GM13977 (cell line): ENCODE data around the gene GRM3.
"Not testable (repeated sequence)": the region's sequence is repeated elsewhere in the genome, so short reads cannot be mapped to it uniquely, and the experiment has no call there.

Experiments
- DNase-seq: peaks from one replicate; pipeline ENCODE4 v3.0.0; 2012; ENCODE audit warnings: low spot score
- CTCF ChIP-seq: IDR thresholded peaks from 2 replicates; pipeline ENCODE4 v1.5.1; 2012; ENCODE audit warnings: mild to moderate bottlenecking, control low read depth; ENCODE audit not compliant: insufficient read depth; ENCODE audit errors: extremely low read depth, missing control alignments
- in situ Hi-C: fragments of 300-500 bp; cut with MboI; formaldehyde crosslinking; loops from one replicate; pipeline ENCODE4 v1.12.0; 2022; ENCODE audit warnings: low sequenced_read_pairs, low pct_unique_long_range_greater_than_20kb, mixed read lengths, inconsistent platforms; ENCODE audit not compliant: unreplicated experiment

Gene GRM3

GRCh38 chr7:86643561-86644281 lies at the start of gene GRM3:
Gene GRM3, plus strand, starts transcription at chr7:86643909. Its CDS starts 121,237 bp downstream, at chr7:86765146.
- no peak for TF ChIP-seq CTCF
- peak; percentile 13 for DNase-seq
- in situ Hi-C loops: no loop called here

- in situ Hi-C loops: no loop called here
- peak; percentile 29 for TF ChIP-seq CTCF
- DNase-seq: no peak
These were observed 45.4 kb upstream of the GRM3 start for GRCh38 chr7:86598311-86598710.

GRCh38 chr7:86598721-86599120 lies 45.0 kb upstream of the GRM3 start:
- TF ChIP-seq CTCF: no peak
- in situ Hi-C loops: no loop called here
- no peak for DNase-seq

GRCh38 chr7:86600506-86601290 lies 43.0 kb upstream of the GRM3 start:
- in situ Hi-C loops: no loop called here
- peak; percentile 29 for TF ChIP-seq CTCF
- no peak for DNase-seq

- in situ Hi-C loops, DNase-seq: not testable (repeated sequence)
These were observed 28.0 kb upstream of the GRM3 start for GRCh38 chr7:86615711-86616110.

- in situ Hi-C loops: no loop called here
- no peak for TF ChIP-seq CTCF
- DNase-seq: peak; percentile 16
These were observed 844 bp downstream of the GRM3 start for GRCh38 chr7:86644282-86645224.
